Immature natural killer cell (primary cell): Measurements from ENCODE around the gene GLT1D1. TPM values are rescaled to one million over a fixed set of nuclear protein-coding genes. Genes with fewer than 3 reads are reported as not detected.

Experiments
- DNase-seq, 3 donors: peaks; one replicate each; pipeline ENCODE4 v3.0.0; 2022; ENCODE audit warnings: mixed read lengths in 1 of 3
- H3K27ac Mint-ChIP-seq, 6 donors: one replicate each; pipeline ENCODE4 v1.8.0; 2020; ENCODE audit warnings: mixed read lengths in 6 of 6, mild to moderate bottlenecking in 5 of 6, inconsistent platforms in 4 of 6, moderate library complexity in 3 of 6
- H3K27me3 Mint-ChIP-seq, 3 donors: one replicate each; pipeline ENCODE4 v1.8.0; 2020 to 2021; ENCODE audit warnings: low read depth in 3 of 3, mild to moderate bottlenecking in 3 of 3, mixed read lengths in 3 of 3, moderate library complexity in 3 of 3, inconsistent platforms in 1 of 3
- H3K36me3 Mint-ChIP-seq, 3 donors: one replicate each; pipeline ENCODE4 v1.8.0; 2020; ENCODE audit warnings: mixed read lengths in 3 of 3, inconsistent platforms in 2 of 3, mild to moderate bottlenecking in 2 of 3
- H3K4me1 Mint-ChIP-seq, 2 donors: one replicate each; pipeline ENCODE4 v1.8.0; 2020; ENCODE audit warnings: inconsistent platforms in 2 of 2, mild to moderate bottlenecking in 2 of 2, mixed read lengths in 2 of 2, moderate library complexity in 1 of 2
- H3K4me3 Mint-ChIP-seq, 5 donors: one replicate each; pipeline ENCODE4 v1.8.0; 2020; ENCODE audit warnings: mild to moderate bottlenecking in 5 of 5, mixed read lengths in 5 of 5, inconsistent platforms in 3 of 5, moderate library complexity in 3 of 5
- H3K9me3 Mint-ChIP-seq, 6 donors: one replicate each; pipeline ENCODE4 v1.8.0; 2020; ENCODE audit warnings: mild to moderate bottlenecking in 6 of 6, mixed read lengths in 6 of 6, inconsistent platforms in 4 of 6, moderate library complexity in 3 of 6
- polyA plus RNA-seq, 3 donors: library from polyadenylated mRNA; unstranded; fragments of 300-500 nt; fragmentation: Illumina TruSeq; gene quantifications; one replicate each; pipeline ENCODE4 v1.2.3, GENCODE V29; 2021

The GLT1D1 gene
- polyA plus RNA-seq, 3 donors from 2014 or later: 2.5 TPM; not detected in 2

DNA sequence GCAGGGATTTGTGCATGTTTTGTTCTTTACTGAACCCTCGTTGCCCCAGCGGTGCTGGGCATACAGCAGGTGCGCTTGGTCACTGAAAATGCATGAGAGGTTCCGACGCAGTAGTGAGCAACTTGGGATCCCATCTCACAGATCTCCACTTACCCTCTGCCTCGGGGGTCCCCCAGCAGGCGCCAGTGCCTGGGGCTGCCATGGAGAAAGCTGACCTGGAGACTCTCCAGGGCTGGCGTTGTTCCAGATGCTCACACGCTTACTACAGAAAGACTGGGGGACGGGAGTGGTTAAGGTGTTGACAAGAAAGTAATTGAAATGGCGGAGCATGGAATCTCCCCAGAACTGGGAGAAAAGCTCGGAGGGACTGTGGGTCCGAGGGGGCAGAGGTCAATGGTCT, 14.2 kb downstream of the GLT1D1 start:
- Mint-ChIP-seq H3K27ac (no peak overlapping the region), H3K4me1 (no peaks in the 10 kb centered on the region), H3K4me3 (no peak overlapping the region), H3K27me3 (peaks cover 2 to 3% (median 2%) of the 10 kb centered on the region in 3 donors), H3K36me3 (no peaks in the 10 kb centered on the region), H3K9me3 (peaks cover 0 to 1% (median 0%) of the 10 kb centered on the region in 6 donors)
- no peak for DNase-seq

DNA sequence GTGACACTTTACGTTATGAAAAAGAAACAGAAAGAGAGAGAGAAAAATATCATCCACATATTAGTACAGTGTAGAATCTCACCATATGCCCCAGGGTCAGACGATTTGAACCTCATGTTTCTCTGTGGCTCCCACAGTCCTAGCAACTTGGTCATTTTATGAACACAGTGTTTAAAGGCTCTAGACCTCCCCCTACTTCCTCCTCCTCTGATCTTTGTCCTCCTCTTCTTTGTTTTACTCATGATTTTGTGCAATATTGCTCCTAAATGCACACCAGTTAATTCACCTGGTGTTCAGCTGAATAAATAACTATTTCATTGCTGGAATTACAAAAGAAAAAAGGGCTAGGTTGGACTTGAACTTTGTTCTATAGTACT, 18.2 kb downstream of the GLT1D1 start:
- Mint-ChIP-seq H3K9me3 (peaks cover 3 to 15% (median 7%) of the 10 kb centered on the region in 6 donors), H3K36me3 (peaks cover 8 to 11% (median 10%) of the 10 kb centered on the region in 3 donors), H3K4me3 (no peak overlapping the region), H3K27me3 (peaks cover 0 to 6% (median 5%) of the 10 kb centered on the region in 3 donors), H3K4me1 (no peaks in the 10 kb centered on the region), H3K27ac (no peak overlapping the region)
- no peak for DNase-seq

DNA sequence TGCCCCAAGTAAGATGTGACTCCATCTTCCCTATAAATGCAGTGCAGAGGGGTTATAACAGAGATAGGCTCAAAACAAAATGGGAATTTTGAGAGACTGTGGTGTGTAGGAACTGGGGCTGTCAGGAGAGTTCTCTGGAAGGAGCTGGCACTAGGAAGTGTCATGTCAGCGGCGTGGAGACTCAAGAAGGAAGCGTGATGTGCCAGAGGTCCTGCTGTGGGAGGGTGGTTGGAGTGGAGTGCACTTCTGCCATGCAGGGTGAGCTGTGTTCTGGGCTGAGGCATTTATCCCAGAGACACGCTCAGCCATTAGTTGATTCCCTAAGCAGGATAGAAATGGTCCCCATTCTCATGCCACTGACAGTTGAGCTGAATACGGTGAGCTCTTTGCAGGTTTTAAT, 19.0 kb downstream of the GLT1D1 start:
- Mint-ChIP-seq H3K9me3 (peaks cover 11 to 23% (median 15%) of the 10 kb centered on the region in 6 donors), H3K27ac (no peak overlapping the region), H3K27me3 (peaks cover 0 to 6% (median 5%) of the 10 kb centered on the region in 3 donors), H3K4me3 (no peak overlapping the region), H3K36me3 (peaks cover 14 to 19% (median 18%) of the 10 kb centered on the region in 3 donors), H3K4me1 (no peaks in the 10 kb centered on the region)
- DNase-seq: no peak

DNA sequence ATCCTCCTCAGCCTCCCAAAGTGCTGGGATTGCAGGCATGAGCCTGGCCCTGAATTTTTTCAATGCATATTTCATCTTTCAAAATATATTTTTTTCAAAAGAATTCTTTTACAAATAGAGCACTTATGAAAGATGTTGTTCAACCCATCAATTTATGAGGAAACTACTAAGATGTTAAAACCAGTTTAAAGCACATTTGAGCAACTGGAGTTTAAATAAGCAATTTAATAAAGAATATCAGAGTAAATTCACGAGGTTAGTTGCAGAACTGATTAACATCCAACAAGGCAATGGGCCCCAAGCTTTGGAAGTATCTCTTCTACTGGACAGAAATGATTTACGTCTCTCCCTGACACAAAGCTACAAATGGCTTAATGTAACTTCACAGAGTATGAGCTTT, 23.3 kb downstream of the GLT1D1 start:
- Mint-ChIP-seq H3K36me3 (peaks cover 18 to 31% (median 30%) of the 10 kb centered on the region in 3 donors), H3K4me1 (no peaks in the 10 kb centered on the region), H3K9me3 (peaks cover 21 to 35% (median 25%) of the 10 kb centered on the region in 6 donors), H3K27ac (no peak overlapping the region), H3K4me3 (no peak overlapping the region), H3K27me3 (peaks cover 3 to 5% (median 4%) of the 10 kb centered on the region in 3 donors)
- DNase-seq: no peak

DNA sequence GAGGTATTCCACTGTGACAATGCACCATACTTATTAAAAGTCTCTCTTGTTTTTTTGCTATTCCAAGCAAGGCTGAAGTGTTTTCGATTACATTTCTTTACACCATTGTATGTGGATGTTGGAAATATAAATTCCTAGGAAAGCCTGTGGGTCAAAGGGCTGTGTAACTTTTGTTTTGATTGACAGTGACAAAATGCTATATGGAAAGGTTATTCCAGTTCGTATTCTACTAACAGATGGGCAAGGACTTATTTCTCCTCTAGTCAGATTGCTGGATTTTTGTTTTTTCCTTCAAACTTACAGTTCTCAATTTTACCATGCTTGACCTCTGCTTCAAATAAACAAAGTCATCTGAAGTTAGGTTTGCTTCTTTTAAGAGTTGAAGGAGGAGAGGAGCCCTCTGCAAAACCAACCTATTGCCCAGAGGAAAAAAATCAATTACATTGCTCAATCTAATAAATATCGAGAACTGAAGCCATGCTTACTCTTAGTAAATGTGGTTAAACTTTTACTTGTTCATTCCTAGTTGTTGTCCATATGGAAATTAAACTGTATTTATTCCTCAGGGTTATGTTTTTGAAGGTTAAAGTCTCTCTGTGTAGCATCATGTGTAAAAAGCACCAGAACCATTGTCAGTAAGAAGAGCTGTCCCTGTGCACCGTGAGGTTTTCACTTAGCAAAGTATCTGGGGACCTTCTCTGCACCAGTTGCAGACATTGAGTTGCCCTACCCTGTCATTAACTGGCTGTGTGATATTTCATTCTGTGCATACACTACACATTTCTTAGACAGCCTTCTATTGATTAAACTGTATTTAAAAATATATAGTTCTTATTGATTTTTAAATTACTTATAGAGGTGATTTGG, 26.9 kb downstream of the GLT1D1 start:
- no peak for DNase-seq
- peaks cover 0 to 3% (median 0%) of the 10 kb centered on the region in 3 donors for H3K27me3 Mint-ChIP-seq
- H3K4me3 Mint-ChIP-seq: no peak overlapping the region
- H3K36me3 Mint-ChIP-seq: peaks cover 15 to 24% (median 24%) of the 10 kb centered on the region in 3 donors
- H3K27ac Mint-ChIP-seq: peak overlapping the region in 1 of 6 donors; percentile 13
- no peaks in the 10 kb centered on the region for H3K4me1 Mint-ChIP-seq
- H3K9me3 Mint-ChIP-seq: peaks cover 19 to 29% (median 25%) of the 10 kb centered on the region in 6 donors

DNA sequence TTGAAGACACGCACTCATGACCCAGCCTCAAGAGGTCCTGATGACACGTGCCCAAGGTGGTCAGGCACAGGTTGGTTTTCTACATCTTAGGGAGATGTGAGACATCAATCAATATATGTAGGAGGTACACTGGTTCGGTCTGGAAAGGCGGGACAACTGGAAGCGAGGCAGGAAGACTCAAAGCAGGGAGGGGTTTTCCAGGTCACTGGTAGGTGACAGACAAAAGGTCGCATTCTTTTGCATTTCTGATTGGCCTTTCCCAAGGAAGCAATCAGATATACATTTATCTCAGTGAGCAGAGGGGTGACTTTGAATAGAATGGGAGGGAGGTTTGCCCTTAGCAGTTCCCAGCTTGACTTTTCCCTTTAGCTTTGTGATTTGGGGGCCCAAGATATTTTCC, 38.6 kb downstream of the GLT1D1 start:
- no peak overlapping the region for H3K4me3 Mint-ChIP-seq
- H3K27me3 Mint-ChIP-seq: peaks cover 0 to 1% (median 0%) of the 10 kb centered on the region in 3 donors
- no peak overlapping the region for H3K27ac Mint-ChIP-seq
- no peaks in the 10 kb centered on the region for H3K4me1 Mint-ChIP-seq
- H3K36me3 Mint-ChIP-seq: no peaks in the 10 kb centered on the region
- H3K9me3 Mint-ChIP-seq: no peaks in the 10 kb centered on the region
- DNase-seq: no peak

DNA sequence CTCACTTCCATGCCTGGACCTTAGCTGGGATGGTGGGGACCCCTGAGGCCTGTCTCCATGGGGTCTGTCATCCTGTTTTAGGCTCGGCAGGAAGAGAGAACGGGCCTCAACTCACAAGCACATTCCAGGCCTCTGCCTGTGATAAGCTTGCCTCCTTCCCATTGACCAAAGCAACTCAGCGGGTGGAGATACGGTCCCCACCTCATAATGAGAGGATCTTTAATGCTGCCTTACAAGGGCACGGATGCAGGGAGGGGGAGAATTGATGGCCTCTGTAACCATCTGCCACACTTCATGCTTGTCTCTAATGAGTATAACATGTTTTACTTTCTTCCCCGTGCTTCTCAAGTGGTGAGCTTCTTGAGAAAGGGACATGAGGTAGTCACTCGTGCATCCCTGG, 50.0 kb downstream of the GLT1D1 start:
- Mint-ChIP-seq H3K27me3 (no peaks in the 10 kb centered on the region), H3K9me3 (no peaks in the 10 kb centered on the region), H3K4me3 (no peak overlapping the region), H3K27ac (peak overlapping the region in 1 of 6 donors; percentile 55), H3K36me3 (peaks cover 0 to 4% (median 4%) of the 10 kb centered on the region in 3 donors), H3K4me1 (no peaks in the 10 kb centered on the region)
- DNase-seq: no peak

DNA sequence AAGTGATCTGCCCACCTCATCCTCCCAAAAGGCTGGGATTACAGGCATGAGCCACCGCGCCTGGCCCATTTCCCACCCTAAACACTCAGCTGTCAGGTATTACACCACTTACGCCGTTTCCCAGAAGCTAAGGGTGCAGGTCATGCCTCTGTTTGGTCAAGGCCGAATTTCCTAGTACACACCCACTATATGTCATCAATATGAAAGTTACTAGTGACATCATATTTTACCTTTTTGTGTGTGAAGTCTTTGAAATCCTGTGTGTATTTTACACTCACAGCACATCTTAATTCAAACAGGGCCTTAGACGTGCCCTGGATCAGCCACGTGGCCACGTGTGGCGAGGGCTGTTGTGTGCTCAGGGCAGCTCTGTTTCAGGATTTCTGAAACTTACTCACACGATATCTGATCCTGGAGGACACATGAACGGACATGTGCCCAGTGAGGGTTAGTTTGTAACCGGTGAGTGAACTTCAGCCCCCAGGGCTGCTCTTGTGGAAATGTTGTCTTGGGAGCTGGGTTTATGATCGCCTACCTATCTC, 51.8 kb downstream of the GLT1D1 start:
- Mint-ChIP-seq H3K36me3 (peaks cover 0 to 4% (median 0%) of the 10 kb centered on the region in 3 donors), H3K27ac (no peak overlapping the region), H3K27me3 (peaks cover 0 to 2% (median 0%) of the 10 kb centered on the region in 3 donors), H3K4me1 (no peaks in the 10 kb centered on the region), H3K9me3 (no peaks in the 10 kb centered on the region), H3K4me3 (no peak overlapping the region)
- DNase-seq: no peak

DNA sequence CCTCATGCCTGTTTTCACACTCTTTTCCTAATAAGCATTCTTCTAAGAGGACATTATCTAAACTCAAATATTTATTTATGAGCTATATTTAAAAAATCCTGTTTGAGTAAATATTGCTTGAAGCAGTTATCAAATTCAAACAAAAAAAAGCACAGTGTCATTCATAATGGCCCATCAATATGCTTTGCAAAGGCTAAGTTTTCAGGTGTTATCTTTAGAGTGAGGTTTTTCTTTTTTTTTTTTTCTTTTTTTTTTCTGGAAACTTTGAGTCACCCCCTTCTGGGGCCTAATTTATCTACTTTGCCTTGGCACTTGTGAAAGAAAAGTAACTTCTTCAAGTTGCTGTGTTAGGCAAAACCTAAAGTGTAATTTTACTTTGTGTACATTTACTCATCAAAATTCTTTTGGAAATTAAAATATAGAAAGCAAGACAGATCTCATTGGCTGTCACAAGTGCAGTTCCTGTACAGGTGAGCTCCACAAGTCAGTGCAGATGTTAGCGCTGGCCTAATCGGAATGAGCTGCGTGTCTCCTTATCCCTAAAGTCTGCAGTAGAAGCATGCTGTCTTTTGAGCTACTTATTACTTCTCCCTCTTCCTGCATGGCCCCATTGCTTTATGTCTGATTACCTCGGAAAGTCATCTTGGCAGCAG, 53.3 kb downstream of the GLT1D1 start:
- no peak for DNase-seq
- H3K27me3 Mint-ChIP-seq: peaks cover 0 to 3% (median 0%) of the 10 kb centered on the region in 3 donors
- H3K4me3 Mint-ChIP-seq: no peak overlapping the region
- H3K9me3 Mint-ChIP-seq: no peaks in the 10 kb centered on the region
- no peak overlapping the region for H3K27ac Mint-ChIP-seq
- peaks cover 0 to 4% (median 0%) of the 10 kb centered on the region in 3 donors for H3K36me3 Mint-ChIP-seq
- no peaks in the 10 kb centered on the region for H3K4me1 Mint-ChIP-seq

DNA sequence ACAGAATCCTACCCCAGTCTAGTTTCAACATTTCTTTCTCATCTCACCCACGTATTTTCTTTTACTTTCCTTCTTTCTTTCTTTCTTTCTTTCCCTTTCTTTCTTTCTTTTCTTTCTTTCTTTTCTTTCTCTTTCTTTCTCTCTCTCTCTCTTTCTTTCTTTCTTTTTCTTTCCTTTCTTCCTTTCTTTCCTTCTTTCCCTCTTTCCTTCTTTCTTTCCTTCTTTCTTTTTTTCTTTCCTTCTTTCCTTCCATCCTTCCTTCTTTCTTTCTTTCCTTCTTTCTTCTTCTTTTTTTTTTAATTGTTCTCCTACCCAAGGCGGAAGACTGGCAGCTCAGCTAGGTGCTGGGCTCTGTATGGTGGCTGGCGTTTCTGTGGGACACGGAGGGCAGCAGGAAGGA, 55.0 kb downstream of the GLT1D1 start:
- no peak for DNase-seq
- Mint-ChIP-seq H3K36me3 (no peaks in the 10 kb centered on the region), H3K4me1 (no peaks in the 10 kb centered on the region), H3K9me3 (no peaks in the 10 kb centered on the region), H3K4me3 (no peak overlapping the region), H3K27me3 (peaks cover 0 to 3% (median 2%) of the 10 kb centered on the region in 3 donors), H3K27ac (peak overlapping the region in 1 of 6 donors; percentile 4)

DNA sequence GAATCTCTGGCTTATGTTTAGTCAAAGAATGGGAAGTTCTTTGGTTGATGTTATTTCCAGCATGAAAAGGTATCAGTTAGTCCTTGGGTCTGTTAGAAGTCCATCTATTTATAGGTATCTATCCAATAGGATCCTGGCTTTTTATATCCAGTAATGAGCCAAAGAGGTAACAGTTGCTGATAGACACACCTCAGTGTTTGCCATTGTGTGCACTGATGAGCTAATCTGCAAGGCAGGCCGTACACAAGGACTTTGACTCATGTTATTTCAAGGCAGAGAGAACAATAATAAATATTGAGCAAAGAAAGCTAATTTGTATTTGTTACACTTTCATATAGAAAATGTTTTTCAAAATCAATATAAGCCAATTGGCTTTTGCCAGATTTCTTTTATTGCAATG, 56.4 kb downstream of the GLT1D1 start:
- Mint-ChIP-seq H3K36me3 (no peaks in the 10 kb centered on the region), H3K9me3 (no peaks in the 10 kb centered on the region), H3K27me3 (peaks cover 0 to 3% (median 2%) of the 10 kb centered on the region in 3 donors), H3K27ac (peak overlapping the region in 1 of 6 donors; percentile 38), H3K4me3 (no peak overlapping the region), H3K4me1 (peaks cover 2 to 3% of the 10 kb centered on the region in 2 donors)
- no peak for DNase-seq

DNA sequence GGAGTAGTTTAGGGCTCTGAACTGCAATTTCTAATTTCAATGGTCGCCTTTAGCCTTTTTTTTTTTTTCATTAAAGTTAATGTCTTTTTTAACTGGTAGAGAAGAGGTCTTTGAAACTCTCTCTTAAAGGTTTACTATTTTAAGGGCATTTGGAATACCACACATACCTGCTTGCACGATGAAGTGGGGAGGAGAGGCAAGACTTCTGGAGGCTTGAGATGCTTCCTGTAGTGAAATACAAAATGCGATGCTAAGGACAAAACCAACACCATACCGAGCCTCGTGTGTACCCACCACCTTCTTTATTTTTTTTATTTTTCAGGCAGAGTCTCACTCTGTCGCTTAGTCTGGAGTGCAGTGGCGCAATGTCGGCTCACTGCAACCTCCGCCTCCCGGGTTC, 57.4 kb downstream of the GLT1D1 start:
- H3K36me3 Mint-ChIP-seq: no peaks in the 10 kb centered on the region
- H3K9me3 Mint-ChIP-seq: no peaks in the 10 kb centered on the region
- no peak overlapping the region for H3K4me3 Mint-ChIP-seq
- no peak for DNase-seq
- H3K27ac Mint-ChIP-seq: no peak overlapping the region
- H3K4me1 Mint-ChIP-seq: peaks cover 8 to 12% of the 10 kb centered on the region in 2 donors
- H3K27me3 Mint-ChIP-seq: peaks cover 0 to 3% (median 2%) of the 10 kb centered on the region in 3 donors

DNA sequence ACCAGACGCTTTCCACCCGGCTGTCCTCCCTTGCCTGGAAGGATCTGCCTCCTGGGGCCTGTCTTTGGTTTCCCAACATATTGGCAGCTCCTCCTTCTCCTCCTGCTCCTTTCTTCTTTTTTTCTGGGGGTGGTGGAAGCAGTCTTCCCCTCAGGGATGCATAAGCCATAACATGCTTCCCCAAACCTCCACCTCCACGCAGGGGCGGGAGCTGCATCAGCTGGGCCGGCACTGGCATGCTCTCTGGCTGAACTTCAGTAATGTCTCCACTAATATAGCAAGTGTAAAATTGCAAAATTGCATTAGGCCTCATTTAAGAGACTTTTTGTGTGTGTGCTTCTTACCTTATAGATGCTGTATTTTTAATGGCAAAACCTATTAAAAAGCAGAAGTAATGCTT, 58.6 kb downstream of the GLT1D1 start:
- peaks cover 13 to 19% of the 10 kb centered on the region in 2 donors for H3K4me1 Mint-ChIP-seq
- no peaks in the 10 kb centered on the region for H3K36me3 Mint-ChIP-seq
- no peak for DNase-seq
- no peaks in the 10 kb centered on the region for H3K9me3 Mint-ChIP-seq
- peak overlapping the region in 1 of 6 donors; percentile 18 for H3K27ac Mint-ChIP-seq
- peaks cover 0 to 3% (median 2%) of the 10 kb centered on the region in 3 donors for H3K27me3 Mint-ChIP-seq
- no peak overlapping the region for H3K4me3 Mint-ChIP-seq
